ENCODE results near the gene SYNM. TPM values are rescaled to one million over a fixed set of nuclear protein-coding genes. Genes with fewer than 3 reads are reported as not detected.

Gene SYNM
- total and polyA plus RNA-seq, 2 of the 8 experiments (the other 6 are each of a cell fraction or from before 2014, with no cell fraction given) = 0.89 to 2.0 TPM

GRCh38 chr15:99062226-99062625, 42.7 kb upstream of the SYNM start:
- DNase-seq (ENCODE audit: low read depth in 1 of 2, low spot score in 2 of 2) = no peak
- no peak overlapping the region for H3K4ac ChIP-seq (replicated peaks; ENCODE audit: insufficient read length, low read depth, low read length)
- no peak overlapping the region for H2BK5ac ChIP-seq (ENCODE audit: low read depth, low read length)
- H3K4me1 ChIP-seq (replicated peaks in 1 of 4; ENCODE audit: control insufficient read depth in 3 of 4, insufficient read depth in 4 of 4, low read length in 3 of 4) = peaks cover 0 to 5% (median 0%) of the 10 kb centered on the region in 4 experiments; a peak in 2 of 7 replicates
- H3K36me3 ChIP-seq (ENCODE audit: control insufficient read depth in 2 of 4, insufficient read depth in 4 of 4, low read length in 3 of 4) = no peaks in the 10 kb centered on the region
- H4K5ac ChIP-seq (ENCODE audit: insufficient read length, low read depth, low read length) = no peak overlapping the region
- H4K91ac ChIP-seq (replicated peaks; ENCODE audit: insufficient read length, low read length) = no peak overlapping the region
- H3K18ac ChIP-seq (ENCODE audit: extremely low read depth, low read length) = no peak overlapping the region
- 0 out of 7 replicates have a peak, but pooled peaks cover 0 to 9% (median under 1%) of the 10 kb centered on the region in 4 experiments for H3K27me3 ChIP-seq (replicated peaks in 1 of 4; ENCODE audit: control insufficient read depth in 3 of 4, extremely low read depth in 1 of 4, insufficient read depth in 3 of 4, low read length in 3 of 4)
- H2AFZ ChIP-seq (ENCODE audit: low read length) = no peak overlapping the region
- H3K23ac ChIP-seq (ENCODE audit: insufficient read length) = no peak overlapping the region
- H3K4me2 ChIP-seq (ENCODE audit: insufficient read depth in 1 of 2, low read depth in 2 of 2, low read length in 2 of 2) = no peak overlapping the region
- no peak overlapping the region for H4K8ac ChIP-seq (ENCODE audit: extremely low read depth, insufficient read depth, low read length)
- no peak overlapping the region for H2BK12ac ChIP-seq (ENCODE audit: low read depth, low read length)
- H3K23me2 ChIP-seq (ENCODE audit: low read depth, low read length) = peaks cover 7% of the 10 kb centered on the region
- H3K4me3 ChIP-seq (ENCODE audit: extremely low read depth in 1 of 4, insufficient read depth in 2 of 4, low read depth in 3 of 4, low read length in 4 of 4) = no peak overlapping the region
- no peak overlapping the region for H3K9ac ChIP-seq (replicated peaks in 1 of 4; ENCODE audit: extremely low read depth in 1 of 4, low read depth in 3 of 4, low read length in 3 of 4)
- H3K27ac ChIP-seq (ENCODE audit: low read depth, low read length) = no peak overlapping the region
- 88% methylated on average over 5 of the region's 5 CpGs; no CpG with 5 or more reads in 1 of the 2 experiments for WGBS, 2 experiments (ENCODE audit: extremely low coverage in 1 of 2, insufficient coverage in 1 of 2, insufficient read length in 1 of 2, insufficient replicate concordance in 2 of 2, low coverage in 1 of 2, low lambda C conversion rate in 2 of 2, missing lambda C conversion rate in 1 of 2)
- no peak for FAIRE-seq
- H3K14ac ChIP-seq (ENCODE audit: insufficient read length) = no peak overlapping the region
- no peaks in the 10 kb centered on the region for H3K79me2 ChIP-seq (ENCODE audit: control insufficient read depth in 1 of 2, insufficient read depth in 2 of 2, low read length in 2 of 2)
- POLR2A ChIA-PET (ENCODE audit: partially characterized antibody) = interaction anchor here (0.8 to 1.7 kb wide), 3 partner anchors 9 to 48 kb away, joined by 3 to 4 read pairs (median 3); no protein-coding TSS in a partner anchor
- CTCF ChIA-PET (ENCODE audit: partially characterized antibody) = interaction anchor here (0.6 to 7.3 kb wide), 12 partner anchors 14 to 211 kb away, joined by 3 to 78 read pairs (median 4); no protein-coding TSS in a partner anchor
- H3K79me1 ChIP-seq (ENCODE audit: low read depth, low read length) = no peaks in the 10 kb centered on the region
- H4K20me1 ChIP-seq (replicated peaks in 1 of 2; ENCODE audit: control insufficient read depth in 1 of 2, insufficient read depth in 2 of 2, low read length in 2 of 2) = no peaks in the 10 kb centered on the region
- no peak overlapping the region for H2BK15ac ChIP-seq (ENCODE audit: low read length)
- H2AK5ac ChIP-seq (ENCODE audit: low read depth, low read length) = no peak overlapping the region
- TF ChIP-seq GABPA (IDR thresholded peaks at IDR 0.05; ENCODE audit: borderline replicate concordance, insufficient read depth, low read length) (no peak), KDM5A (IDR thresholded peaks at IDR 0.05; ENCODE audit: low read length) (no peak), ZNF274 (IDR thresholded peaks at IDR 0.05; ENCODE audit: borderline replicate concordance, extremely low read depth, low read length) (no peak), POLR2A (IDR thresholded peaks at IDR 0.05; ENCODE audit: control extremely low read depth in 1 of 2, low read depth in 2 of 2, low read length in 2 of 2) (no peak), HDAC6 (IDR thresholded peaks at IDR 0.05; ENCODE audit: low read depth, low read length) (no peak), POLR2AphosphoS5 (IDR thresholded peaks at IDR 0.05; ENCODE audit: low read depth, low read length) (no peak), CBX5 (IDR thresholded peaks at IDR 0.05; ENCODE audit: low read depth, low read length) (no peak), RXRA (IDR thresholded peaks at IDR 0.05; ENCODE audit: insufficient read depth, low read depth, low read length) (no peak), BRCA1 (IDR thresholded peaks at IDR 0.05; ENCODE audit: low read depth, low read length) (no peak), CTCF (IDR thresholded peaks at IDR 0.05; ENCODE audit: control extremely low read depth in 1 of 3, insufficient read depth in 1 of 3, low read depth in 1 of 3, low read length in 3 of 3) (no peak), SP2 (IDR thresholded peaks at IDR 0.05; ENCODE audit: low read length) (no peak)
- H3K9me3 ChIP-seq (ENCODE audit: insufficient read depth in 2 of 2, low read depth in 1 of 2, low read length in 1 of 2) = no peaks in the 10 kb centered on the region; a peak in 1 of 4 replicates
- no peak overlapping the region for H2BK120ac ChIP-seq (replicated peaks; ENCODE audit: low read depth, low read length)
- no peak overlapping the region for H2BK20ac ChIP-seq (ENCODE audit: low read length)
- no peak overlapping the region for H3K56ac ChIP-seq (replicated peaks; ENCODE audit: insufficient read length, low read depth, low read length)
